A549 (cell line): ENCODE results near the gene SSTR3.

Experiments
- HDAC2 ChIP-seq: fragments of 200-600 bp; sonication (generic); IDR thresholded peaks from 2 replicates; pipeline ENCODE4 v1.6.1; 2016
- POLR2A ChIP-seq: IDR thresholded peaks from 2 replicates; pipeline ENCODE4 v1.6.1; 2012; ENCODE audit warnings: mild to moderate bottlenecking, low read length
- TF ChIP-seq, protein P1 (sequence below): fragments of 250-450 bp; sonication (Bioruptor Pico); IDR thresholded peaks from 2 replicates; pipeline ENCODE4 v1.5.0; 2021; ENCODE audit warnings: mild to moderate bottlenecking, moderate library complexity, borderline replicate concordance

- TF ChIP-seq, protein P1, sequence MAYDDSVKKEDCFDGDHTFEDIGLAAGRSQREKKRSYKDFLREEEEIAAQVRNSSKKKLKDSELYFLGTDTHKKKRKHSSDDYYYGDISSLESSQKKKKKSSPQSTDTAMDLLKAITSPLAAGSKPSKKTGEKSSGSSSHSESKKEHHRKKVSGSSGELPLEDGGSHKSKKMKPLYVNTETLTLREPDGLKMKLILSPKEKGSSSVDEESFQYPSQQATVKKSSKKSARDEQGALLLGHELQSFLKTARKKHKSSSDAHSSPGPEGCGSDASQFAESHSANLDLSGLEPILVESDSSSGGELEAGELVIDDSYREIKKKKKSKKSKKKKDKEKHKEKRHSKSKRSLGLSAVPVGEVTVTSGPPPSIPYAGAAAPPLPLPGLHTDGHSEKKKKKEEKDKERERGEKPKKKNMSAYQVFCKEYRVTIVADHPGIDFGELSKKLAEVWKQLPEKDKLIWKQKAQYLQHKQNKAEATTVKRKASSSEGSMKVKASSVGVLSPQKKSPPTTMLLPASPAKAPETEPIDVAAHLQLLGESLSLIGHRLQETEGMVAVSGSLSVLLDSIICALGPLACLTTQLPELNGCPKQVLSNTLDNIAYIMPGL (CRISPR knock-in tag), result no peak
- no peak for TF ChIP-seq POLR2A
- TF ChIP-seq HDAC2, result no peak
Observed at GRCh38 chr22:37228106-37229011, 16.1 kb upstream of the SSTR3 start.
